Kasumi-1 (cell line): ENCODE measurements around the gene MYO16.
"Not testable (repeated sequence)": the region's sequence is repeated elsewhere in the genome, so short reads cannot be mapped to it uniquely, and the experiment has no call there.

Source experiments
- DNase-seq, 2 experiments: peaks; one replicate each; lab custom pipeline; 2025; lab: John Stamatoyannopoulos, UW

MYO16 gene

DNA sequence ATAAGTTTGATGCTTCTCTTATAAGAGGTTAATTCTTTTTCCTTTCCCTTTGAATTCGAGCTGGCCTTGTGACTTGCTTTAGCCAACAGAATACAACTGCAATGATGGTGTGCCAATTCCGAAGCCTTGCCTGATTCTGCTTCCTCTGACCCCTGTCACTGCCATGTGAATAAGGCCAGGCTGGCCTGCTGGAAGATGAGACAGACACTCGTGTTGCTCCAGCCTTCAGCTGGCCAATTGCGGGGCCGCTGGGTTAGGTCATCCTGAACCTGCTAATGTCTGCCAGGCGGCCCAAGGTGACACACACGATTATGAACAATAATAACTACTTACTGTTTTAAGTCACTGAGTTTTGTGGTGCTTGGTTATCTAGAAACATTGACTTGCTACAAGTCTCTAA lies 352.0 kb downstream of the MYO16 start:
- no peak for DNase-seq

DNA sequence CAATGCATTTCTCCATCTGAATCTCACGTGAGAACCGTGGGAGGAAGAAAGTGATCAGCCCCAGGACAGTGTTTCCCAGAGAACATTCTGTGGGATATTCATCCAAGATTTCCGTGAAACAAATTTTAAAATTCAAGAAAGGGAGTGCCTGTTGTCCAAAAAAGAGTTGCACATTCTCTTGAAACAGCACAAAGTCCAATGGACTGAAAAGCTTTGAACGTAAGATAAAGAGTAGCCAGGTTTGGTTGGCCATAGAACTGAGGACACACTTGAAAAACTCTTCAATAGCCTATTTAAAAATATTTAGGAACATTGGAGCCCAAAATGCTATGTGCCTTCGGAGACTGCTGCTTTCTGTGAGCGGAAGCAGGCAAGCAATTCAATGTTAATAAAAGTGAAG lies 353.9 kb downstream of the MYO16 start:
- DNase-seq: no peak

DNA sequence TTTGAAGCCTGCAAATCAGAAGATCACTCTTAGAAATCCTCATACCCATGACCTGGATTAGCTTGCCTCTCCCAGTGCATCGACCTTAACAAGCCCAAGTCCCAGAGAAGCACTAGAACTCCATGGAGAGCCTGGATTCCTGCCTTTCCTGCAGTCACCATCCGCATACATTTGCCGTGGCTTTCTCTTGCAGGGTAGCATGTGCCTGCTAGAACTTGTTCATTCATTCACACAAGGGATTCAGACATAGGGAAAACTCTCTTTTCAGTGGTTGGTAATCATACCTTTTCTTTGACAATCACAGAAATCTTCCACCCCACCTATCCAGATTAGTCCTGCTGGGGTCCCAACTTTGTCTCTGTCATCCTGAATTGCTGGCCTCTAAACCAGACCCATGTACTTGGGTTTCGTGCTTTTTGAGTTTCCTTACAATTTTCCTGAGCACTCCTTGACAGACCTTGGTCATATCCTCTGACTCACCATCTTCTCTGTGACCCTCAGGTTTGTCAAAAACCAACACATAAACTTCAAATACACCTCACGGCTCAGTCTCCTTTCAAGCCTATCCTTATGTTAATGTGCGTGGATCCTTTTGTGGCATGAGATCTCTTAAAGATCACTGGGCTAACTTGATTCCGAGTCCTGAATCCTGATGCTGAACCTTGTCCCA lies 355.0 kb downstream of the MYO16 start:
- DNase-seq: no peak

DNA sequence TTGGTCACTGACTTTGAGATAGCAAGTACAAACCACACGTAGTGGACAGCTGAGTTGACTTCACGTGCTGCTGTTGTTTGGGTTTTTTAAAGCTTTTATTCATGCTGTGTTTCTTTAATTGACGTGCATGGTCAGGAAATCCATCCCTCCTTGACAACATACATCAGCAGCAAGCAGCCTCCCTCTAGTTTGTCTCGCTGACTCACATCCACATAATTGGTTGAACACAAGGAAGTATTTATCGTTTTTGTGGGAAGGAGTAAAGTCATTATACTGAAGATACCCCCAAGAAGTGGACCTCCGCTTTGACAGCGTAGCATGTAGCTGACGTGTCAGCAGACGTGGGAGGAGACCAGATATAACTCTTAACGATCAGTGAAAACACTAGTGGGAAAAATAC lies 355.8 kb downstream of the MYO16 start:
- DNase-seq: no peak

DNA sequence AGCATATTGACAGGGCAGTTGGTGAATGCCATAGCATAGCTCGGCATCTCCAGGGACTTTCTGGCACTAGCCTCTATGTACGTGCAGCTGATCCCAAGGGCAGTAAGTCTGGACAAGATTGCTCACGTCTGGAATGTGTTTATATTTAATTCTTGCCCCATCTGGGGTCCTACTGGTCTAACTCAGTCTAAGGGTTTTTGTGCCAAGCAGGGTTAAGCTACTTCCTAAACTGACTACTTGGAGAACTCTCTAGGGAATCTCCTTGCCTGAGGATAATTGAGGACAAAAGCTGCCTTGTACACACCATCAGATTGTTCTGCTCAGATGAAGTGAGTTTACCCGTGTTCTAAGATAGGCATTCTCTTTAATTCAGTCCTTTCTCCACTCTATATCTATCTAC lies 358.1 kb downstream of the MYO16 start:
- no peak for DNase-seq

DNA sequence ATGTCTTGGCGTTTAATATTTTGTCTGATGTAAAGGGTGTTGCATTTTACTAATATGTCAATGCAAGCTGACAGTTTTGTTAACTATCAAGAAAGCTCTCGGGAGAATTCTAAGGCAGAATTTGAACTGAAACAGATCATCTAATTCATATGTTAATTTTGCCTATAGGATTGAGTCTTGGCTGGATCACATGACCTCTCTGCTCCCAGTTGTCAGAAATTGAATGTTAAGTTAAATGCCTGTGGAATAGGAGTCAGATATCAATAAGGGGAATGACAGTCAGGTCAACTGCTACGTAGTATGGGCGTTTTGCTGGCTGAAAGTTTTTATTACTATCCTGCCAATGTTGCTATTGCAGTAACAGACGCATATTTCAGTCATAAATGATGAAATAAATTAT lies 358.5 kb downstream of the MYO16 start:
- no peak for DNase-seq

DNA sequence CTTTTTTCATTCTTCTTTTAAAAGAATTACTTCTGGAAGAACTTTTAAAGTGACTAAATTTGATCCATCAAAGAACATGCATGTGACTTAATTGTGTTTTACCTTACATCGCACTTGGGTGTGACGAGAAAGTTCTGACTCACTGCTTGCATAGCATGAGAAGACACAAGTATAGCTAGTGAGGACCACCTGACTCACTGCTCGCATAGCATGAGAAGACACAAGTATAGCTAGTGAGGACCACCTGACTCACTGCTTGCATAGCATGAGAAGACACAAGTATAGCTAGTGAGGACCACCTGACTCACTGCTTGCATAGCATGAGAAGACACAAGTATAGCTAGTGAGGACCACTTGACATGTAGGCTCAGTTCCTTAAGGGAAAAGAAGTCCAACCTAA lies 362.0 kb downstream of the MYO16 start:
- not testable (repeated sequence) for DNase-seq

DNA sequence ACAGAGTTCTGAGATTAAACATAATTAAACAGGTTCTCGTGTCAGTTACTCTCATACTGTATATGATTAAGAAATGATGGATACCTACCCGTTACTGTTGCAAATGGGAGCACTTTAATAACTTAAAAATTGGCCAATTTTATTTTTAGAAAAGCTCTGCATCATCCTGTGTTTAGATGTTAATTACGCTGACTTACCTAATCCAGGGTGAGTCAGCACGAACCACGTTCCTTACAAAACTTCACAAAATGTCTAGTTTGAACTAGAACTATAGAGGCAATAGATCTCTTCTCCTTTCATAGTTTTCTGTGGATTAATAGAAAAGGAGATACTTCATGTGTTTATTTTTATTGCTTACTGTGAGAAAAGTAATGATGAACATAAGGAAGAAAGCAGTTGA lies 363.9 kb downstream of the MYO16 start:
- DNase-seq: no peak

DNA sequence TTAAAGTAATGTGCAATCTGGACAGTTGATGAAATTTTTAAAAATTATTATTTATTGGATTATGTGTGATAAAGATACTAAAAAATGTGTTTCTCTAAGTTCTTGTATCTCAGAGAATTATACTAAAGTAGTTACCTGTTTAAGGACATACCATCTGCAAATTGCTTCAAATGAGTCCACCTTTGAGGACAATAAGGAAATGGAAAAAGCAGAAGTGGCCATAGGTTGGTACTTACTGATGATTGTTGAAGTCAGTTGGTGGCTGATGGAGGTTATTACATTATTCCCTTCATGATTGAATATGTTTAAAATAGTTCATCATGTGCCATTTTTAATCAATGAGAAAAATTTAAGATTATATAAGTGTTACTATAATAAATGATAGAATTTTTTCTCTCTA lies 367.0 kb downstream of the MYO16 start:
- peak in 1 of 2 experiments; percentile 8 for DNase-seq

DNA sequence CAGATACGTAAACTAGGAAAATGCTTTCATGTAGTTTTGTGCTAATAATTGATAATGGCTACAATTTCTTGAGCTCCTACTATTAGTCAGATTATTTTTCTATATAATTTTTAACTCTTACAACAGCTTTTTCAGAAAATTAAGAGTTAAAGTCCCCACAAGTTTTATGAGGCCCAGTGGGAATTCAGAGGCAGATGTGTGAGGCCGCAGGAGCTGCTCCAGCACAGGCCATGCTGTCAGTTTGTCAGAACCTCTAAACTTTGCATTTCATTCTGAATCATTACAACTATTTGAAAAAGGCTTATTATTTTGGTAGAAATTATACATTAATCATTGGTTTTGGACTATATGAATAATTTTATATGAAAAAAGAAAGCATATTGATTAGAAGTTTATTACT lies 370.8 kb downstream of the MYO16 start:
- no peak for DNase-seq

DNA sequence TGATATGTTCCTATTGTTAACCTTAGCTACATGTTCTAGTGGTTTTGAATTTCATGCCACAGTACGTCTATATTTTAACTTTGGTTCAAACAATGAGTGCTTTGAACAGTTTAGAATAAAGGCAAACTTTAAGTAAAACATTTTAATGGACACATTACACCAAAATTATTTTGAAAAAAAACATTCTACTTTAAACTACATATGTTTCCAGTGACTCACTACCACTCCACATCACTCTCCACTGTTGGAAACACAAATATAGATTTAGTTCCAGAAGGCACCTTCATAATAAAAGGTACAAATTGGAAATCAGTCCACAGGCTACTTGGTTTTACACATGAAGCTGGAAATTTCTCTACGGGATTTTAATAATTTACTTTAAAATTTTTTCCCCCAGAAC lies 373.5 kb downstream of the MYO16 start:
- no peak for DNase-seq

DNA sequence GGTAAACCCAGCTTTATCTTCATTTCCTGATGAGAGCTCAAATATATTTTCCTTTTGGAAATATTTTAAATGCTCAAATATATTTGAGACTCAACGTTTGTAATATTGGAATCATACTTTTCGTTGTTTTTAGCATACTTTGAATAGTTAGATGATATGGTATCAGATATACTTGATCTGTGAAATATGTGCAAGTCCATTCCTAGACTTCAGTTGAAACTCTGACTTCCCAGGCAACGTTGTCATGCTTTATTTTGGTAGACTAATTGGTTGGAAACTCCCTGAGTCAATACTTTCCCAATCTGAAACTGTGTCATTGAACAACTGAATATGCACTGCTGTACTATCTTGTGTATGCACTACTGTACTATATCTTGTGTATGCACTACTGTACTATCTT lies 378.5 kb downstream of the MYO16 start:
- DNase-seq: no peak

DNA sequence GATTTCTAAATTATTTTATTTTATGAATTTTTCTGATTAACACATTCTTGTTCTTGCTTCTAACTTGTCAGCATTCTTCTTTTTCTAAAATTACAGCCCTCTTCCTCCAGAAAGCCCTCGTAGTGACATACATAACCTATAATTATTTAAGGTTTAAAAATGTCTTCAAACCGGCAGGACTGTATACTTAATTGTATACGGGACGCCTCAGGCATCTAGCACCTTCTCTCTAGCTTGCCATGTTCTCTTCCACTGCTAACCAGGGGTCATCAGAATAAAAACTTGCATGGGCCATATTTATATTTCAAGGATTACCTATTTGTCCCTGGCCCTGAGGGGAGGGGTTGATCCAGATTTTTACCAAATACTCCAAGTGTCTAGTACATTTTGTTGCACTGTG lies 380.3 kb downstream of the MYO16 start:
- DNase-seq: no peak

DNA sequence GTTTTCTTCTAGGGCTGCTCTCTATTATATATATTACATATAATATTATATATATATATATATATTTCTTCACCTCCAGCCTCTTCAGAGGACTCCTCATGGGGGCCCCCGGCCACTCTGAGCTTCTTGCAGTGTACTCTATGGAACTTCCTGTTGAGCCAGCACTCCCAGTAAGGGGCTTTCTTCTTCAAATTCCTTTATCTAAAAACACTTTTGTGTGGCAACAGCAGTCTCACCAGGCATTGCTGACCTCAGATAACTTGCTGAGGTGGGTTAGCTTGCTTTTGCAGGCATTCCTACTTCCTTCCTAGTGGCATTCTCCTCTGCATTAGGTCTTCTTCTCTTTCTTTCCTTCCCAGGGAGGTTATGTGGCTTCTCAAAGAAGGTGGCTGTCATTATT lies 381.5 kb downstream of the MYO16 start:
- peak; percentile 33 to 47 for DNase-seq

DNA sequence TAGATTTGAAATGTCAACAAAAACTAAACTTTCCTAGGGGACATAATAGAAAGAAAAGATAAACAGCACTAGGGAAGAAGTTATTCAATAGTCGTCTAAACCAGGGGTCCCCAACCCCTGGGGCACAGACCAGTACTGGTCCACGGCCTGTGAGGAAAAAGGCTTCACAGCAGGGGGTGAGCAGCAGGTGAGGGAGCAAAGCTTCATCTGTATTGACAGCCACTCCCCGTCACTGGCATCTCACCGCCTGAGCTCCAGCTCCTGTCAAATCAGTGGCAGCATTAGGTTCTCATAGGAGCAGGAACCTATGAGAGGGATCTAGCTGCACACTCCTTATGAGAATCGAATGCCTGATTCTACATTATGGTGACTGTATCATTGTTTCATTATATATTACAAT lies 382.7 kb downstream of the MYO16 start:
- no peak for DNase-seq

DNA sequence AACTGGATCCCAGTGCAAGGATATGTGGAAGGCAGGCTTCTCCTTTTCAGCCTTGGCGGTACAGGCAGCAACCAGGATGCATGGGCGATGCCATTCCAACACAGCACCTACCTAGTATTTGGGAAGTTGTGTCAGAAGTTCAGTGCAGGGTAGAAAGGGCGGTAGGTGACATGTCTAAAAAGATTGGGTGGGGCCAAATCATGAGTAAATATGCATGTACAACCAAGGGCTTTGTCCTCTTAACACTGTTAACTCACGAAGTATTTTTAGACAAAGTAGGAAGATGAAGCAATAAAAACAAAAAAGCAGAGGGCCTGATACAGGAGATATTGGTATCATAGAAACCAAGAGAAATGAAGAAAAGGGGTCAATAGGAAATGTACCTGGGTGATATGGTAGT lies 392.1 kb downstream of the MYO16 start:
- DNase-seq: no peak

DNA sequence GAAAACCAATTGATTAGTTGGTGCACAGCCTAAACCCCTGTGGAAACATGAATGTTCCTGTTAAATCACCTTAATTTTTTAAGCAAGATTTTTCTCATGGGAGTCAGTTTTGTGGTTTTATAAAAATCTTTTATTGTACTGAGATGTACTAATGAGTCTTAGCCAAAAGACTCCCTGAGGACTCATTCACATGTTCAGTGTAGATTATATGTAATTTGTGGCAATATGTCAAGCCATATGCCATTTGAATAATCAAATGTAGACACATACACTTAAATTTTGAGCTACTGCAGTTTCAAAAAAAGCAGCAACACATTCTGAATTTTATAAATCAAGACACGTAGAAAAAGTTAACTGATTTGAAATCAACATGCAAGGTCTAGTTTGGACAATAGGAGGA lies 395.2 kb downstream of the MYO16 start:
- no peak for DNase-seq

DNA sequence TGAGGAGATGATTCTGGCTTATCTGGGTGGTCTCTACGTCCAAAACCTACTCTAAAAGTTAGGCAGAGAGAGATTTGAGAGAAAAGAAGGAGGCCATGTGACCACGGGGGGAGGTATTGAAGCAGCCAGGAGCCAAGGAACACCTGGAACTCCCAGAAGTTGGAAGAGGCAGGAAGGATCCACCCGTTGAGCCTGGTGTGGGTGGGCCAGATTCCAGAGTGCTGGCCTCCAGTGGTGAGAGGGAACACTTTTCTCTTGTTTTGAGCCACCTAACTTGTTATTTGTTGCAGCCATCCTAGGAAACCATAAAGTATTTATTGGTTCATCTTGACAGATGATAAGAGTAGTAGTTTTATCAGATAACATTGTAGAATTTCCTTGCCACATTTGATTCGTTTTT lies 396.9 kb downstream of the MYO16 start:
- no peak for DNase-seq

DNA sequence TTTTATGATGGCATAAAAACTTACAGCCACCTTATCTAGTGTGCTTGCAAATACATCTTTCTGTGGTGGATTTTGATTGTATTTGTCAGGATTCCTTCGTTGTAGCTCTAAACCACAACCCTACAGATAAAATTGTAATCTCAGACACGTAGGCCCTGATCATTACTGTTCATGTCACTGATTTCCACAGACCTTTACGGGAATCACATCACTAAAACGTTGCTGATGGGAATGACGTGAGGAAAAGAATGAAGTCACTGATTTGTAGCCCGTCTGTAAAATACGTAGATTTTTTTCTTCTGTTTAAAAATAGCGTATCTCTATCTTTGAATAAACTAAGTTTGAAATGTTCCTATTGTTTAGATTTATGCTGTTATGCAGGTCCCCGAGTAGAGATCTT lies 399.2 kb downstream of the MYO16 start:
- no peak for DNase-seq

DNA sequence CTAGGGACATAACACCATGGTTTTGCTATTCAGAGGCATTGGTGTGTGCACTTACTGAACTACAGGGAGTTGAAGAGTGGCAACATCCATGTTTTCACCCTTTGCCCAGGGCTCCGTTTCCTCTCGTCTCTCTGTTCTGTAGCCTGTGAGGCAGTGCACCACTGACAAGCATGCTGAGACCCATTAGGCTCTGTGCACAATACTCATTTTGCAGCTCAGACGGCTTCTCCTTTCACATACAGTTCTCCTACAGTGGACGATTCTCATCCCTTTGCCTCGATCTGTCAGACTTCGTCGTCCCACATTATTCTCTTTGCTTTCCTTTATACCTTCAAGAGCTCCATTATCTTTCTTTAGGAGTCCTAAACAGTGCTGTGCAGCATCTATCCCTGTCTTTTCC lies 403.7 kb downstream of the MYO16 start:
- no peak for DNase-seq

DNA sequence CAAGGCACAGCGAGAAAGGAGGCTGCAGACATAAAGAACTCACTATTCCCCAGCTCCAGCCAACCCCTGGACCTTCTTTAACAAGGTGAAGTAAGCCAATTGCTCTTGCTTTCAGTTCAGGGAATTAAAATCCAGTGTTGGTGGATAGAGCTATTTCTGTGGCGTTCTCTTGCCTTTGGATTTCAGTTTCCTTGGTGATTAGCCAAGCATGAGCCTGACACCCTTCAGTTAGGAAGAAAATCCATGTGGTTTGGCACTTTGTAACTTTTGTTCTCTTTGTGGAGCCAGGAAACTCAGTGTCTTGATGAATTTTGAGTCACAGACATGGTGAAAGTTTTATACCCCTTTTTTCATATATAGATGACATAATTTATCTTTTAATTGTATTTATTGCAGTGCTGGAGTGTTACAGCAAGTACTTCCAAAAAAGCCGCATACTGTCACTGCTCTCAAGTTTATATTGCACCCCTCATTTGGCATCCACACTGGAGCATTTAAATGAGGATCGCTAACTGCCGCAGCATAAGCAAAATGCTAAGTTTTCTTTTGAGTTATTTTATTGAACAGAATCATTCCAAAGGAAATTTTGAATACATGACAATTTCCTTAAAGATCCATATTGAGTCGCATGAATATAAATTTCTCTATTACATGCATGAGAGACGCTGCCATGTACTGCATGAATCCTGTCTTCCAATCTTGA lies 406.8 kb downstream of the MYO16 start:
- no peak for DNase-seq

DNA sequence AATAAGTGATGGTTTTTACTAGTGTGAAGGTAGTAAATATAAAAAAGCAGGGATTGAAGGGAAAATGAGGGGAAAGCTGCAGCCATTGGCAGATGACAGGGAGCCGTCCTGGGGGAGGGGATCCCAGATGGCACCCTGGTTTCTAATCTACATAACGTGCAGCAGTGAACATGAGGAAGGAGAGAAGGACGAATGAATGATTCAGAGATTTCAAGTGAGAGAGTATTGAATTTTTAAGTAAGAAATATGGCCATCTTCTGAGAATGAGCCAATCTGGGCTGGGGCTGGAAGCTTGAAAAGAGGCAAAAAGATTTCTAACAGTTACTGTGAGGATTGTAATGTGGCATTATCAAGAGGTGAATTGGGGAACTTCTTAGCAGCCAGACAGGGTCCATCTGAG lies 414.2 kb downstream of the MYO16 start:
- no peak for DNase-seq

DNA sequence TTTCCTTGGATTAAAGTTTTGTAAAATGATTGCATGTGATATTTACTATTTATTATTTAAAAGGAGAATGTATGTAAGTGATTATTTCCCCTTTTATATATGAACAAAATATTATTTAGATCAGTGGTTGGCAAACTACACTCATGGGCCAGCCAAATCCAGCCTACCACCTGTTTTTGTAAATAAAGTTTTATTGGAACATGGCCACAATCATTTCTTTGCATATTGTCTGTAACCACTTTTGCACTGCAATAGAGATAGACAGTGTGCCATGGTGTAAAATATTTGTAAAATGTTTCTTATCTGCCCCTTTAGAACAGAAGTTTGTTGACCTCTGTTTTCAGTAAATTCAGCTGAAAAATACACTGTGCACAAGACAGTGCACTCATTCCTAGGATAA lies 426.4 kb downstream of the MYO16 start:
- no peak for DNase-seq

DNA sequence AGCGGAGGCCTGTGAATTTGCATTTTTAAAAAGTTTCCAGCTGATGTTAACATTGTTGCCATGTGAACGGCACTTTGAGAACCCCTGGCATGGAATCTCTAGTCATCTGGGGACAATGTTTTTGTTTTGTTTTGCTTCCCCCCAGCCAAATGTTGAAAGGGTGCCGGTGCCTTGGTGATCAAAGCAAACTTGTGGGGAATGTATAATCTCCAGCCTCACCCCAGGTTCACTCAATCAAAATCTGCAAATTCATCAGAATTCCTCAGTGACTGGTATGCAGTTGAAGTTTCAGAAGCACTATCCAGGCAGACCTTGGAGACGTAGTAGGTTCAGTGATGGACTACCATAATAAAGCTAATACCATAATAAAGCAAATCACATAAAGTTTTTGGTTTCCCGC lies 428.7 kb downstream of the MYO16 start:
- DNase-seq: no peak
